ENCODE results near the gene ITGB5.

- TF ChIP-seq CTCF (conservative IDR thresholded peaks at IDR 0.05; ENCODE audit: low read depth, low read length) (no peak), EZH2 (IDR thresholded peaks at IDR 0.05; ENCODE audit: low read length, unreplicated experiment) (no peak)
Measured at GRCh38 chr3:124741027-124741426, 146.1 kb downstream of the ITGB5 start.
